ENCODE data around the gene CNIH3. TPM values are rescaled to one million over a fixed set of nuclear protein-coding genes. Genes with fewer than 3 reads are reported as not detected.

Gene CNIH3
- total RNA-seq, 1 experiment from 2014 or later, result 3.4 TPM

DNA sequence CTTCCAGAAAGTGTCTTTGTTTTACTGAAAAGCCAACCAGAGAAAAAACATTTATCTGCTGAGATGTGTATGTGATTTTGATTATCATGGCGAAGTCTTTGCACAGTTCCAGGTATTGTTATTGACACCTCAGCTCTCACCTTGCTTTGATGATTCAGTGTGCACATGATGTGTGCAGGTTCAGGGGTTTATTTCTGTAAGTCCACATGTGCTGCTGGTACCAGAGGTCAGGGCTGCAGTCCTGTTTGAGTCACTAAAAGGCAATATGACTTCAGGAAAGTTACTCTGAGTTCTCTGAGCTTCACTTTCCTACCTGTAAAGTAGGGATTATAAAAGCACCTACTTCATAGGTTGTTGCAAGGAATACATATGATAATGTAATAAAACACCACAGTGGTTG lies 97.1 kb downstream of the CNIH3 start:
- TF ChIP-seq, protein P1, sequence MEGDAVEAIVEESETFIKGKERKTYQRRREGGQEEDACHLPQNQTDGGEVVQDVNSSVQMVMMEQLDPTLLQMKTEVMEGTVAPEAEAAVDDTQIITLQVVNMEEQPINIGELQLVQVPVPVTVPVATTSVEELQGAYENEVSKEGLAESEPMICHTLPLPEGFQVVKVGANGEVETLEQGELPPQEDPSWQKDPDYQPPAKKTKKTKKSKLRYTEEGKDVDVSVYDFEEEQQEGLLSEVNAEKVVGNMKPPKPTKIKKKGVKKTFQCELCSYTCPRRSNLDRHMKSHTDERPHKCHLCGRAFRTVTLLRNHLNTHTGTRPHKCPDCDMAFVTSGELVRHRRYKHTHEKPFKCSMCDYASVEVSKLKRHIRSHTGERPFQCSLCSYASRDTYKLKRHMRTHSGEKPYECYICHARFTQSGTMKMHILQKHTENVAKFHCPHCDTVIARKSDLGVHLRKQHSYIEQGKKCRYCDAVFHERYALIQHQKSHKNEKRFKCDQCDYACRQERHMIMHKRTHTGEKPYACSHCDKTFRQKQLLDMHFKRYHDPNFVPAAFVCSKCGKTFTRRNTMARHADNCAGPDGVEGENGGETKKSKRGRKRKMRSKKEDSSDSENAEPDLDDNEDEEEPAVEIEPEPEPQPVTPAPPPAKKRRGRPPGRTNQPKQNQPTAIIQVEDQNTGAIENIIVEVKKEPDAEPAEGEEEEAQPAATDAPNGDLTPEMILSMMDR (IDR thresholded peaks at IDR 0.05; ENCODE audit: unreplicated experiment), result no peak
- intact Hi-C loops (cut with micrococcal nuclease), result loop anchor here (1.0 kb wide), 1 partner anchor 13 kb away; no protein-coding TSS in a partner anchor
- DNase-seq (ENCODE audit: unreplicated experiment), result no peak
- BruUV-seq (replicated peaks), result no TSS peak
- Mint-ChIP-seq H3K9me3 (ENCODE audit: unreplicated experiment) (no peaks in the 10 kb centered on the region), H3K4me1 (ENCODE audit: insufficient read depth, unreplicated experiment) (peaks cover 5% of the 10 kb centered on the region), H3K4me3 (ENCODE audit: unreplicated experiment) (no peak overlapping the region), H3K36me3 (ENCODE audit: insufficient read depth, unreplicated experiment) (no peaks in the 10 kb centered on the region), H3K27ac (ENCODE audit: low read depth, unreplicated experiment) (no peak overlapping the region), H3K27me3 (ENCODE audit: insufficient read depth, unreplicated experiment) (peaks cover 10% of the 10 kb centered on the region)
- POLR2A ChIA-PET, result interaction anchor here (0.6 to 2.4 kb wide), 4 partner anchors 11 to 190 kb away, joined by 3 to 9 read pairs (median 6); no protein-coding TSS in a partner anchor
- CTCF ChIA-PET, result interaction anchor here (0.9 to 4.1 kb wide), 10 partner anchors 9 to 210 kb away, joined by 3 to 15 read pairs (median 4); no protein-coding TSS in a partner anchor

DNA sequence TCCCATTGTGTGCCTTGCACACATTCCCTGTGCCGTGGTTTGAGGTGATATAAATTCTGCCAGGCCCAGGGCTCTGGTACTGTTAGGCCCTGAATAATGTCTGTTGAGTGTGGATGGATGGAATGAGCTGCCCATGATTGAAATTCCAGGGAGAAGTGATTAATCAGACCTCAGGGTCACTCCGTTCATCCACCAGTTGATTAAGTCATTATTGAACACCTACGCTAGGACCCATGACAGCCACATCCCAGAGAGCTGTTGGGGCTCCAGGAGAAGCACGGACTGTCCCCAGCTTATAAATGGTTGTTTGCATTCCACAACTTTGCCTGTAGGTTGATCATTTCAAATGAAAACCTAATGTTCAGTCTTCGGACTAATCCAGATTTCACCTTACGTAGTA lies 98.4 kb downstream of the CNIH3 start:
- ChIA-PET POLR2A (no interaction called here), CTCF (interaction anchor here (1.0 to 4.1 kb wide), 6 partner anchors 21 to 208 kb away, joined by 3 to 15 read pairs (median 5); no protein-coding TSS in a partner anchor)
- H3K4me3 Mint-ChIP-seq (ENCODE audit: unreplicated experiment), result no peak overlapping the region
- DNase-seq (ENCODE audit: unreplicated experiment), result no peak
- peaks cover 10% of the 10 kb centered on the region for H3K27me3 Mint-ChIP-seq (ENCODE audit: insufficient read depth, unreplicated experiment)
- no TSS peak for BruUV-seq (replicated peaks)
- no peaks in the 10 kb centered on the region for H3K9me3 Mint-ChIP-seq (ENCODE audit: unreplicated experiment)
- intact Hi-C loops (cut with micrococcal nuclease), result no loop called here
- H3K4me1 Mint-ChIP-seq (ENCODE audit: insufficient read depth, unreplicated experiment), result no peaks in the 10 kb centered on the region
- TF ChIP-seq, protein P1 (IDR thresholded peaks at IDR 0.05; ENCODE audit: unreplicated experiment), result no peak
- H3K27ac Mint-ChIP-seq (ENCODE audit: low read depth, unreplicated experiment), result no peak overlapping the region
- H3K36me3 Mint-ChIP-seq (ENCODE audit: insufficient read depth, unreplicated experiment), result no peaks in the 10 kb centered on the region

DNA sequence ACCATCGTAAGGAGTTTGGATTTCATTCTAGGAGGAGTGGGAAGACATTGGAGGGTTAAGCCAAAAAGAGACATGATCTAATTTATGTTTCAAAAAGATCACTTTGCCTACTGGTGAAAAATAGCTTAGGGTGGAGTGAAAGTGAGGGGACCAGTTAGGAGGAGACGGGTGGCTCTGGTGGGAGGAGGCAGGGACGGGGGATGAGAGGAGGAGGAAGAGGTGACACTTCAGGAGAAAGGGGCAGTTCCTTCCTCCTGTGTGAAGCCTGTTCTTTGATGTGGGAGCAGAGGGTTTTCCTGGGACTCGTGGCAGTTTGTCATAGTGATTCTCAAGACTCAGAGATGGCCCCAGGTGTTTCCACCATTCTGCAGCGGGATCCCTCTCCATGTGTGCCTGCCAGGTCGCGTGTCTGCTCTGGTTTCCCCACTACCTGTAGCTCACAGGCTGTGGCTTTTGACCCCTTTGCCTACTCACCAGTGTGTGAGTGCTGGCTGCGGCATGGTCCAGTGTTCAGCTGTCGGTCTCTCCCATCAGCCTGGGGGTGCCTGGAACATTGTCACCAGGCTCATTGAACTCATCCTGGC lies 102.4 kb downstream of the CNIH3 start:
- BruUV-seq (replicated peaks), result no TSS peak
- Mint-ChIP-seq H3K27me3 (ENCODE audit: insufficient read depth, unreplicated experiment) (no peaks in the 10 kb centered on the region), H3K27ac (ENCODE audit: low read depth, unreplicated experiment) (no peak overlapping the region), H3K36me3 (ENCODE audit: insufficient read depth, unreplicated experiment) (no peaks in the 10 kb centered on the region), H3K9me3 (ENCODE audit: unreplicated experiment) (no peaks in the 10 kb centered on the region), H3K4me3 (ENCODE audit: unreplicated experiment) (no peak overlapping the region), H3K4me1 (ENCODE audit: insufficient read depth, unreplicated experiment) (no peaks in the 10 kb centered on the region)
- no peak for DNase-seq (ENCODE audit: unreplicated experiment)
- POLR2A ChIA-PET, result interaction anchor here (1.0 kb wide), 1 partner anchor 9 kb away, joined by 3 read pairs; no protein-coding TSS in a partner anchor
- intact Hi-C loops (cut with micrococcal nuclease), result no loop called here
- TF ChIP-seq, protein P1 (IDR thresholded peaks at IDR 0.05; ENCODE audit: unreplicated experiment), result no peak
- CTCF ChIA-PET, result interaction anchor here (1.0 to 2.6 kb wide), 7 partner anchors 9 to 74 kb away, joined by 3 to 11 read pairs (median 8); no protein-coding TSS in a partner anchor

DNA sequence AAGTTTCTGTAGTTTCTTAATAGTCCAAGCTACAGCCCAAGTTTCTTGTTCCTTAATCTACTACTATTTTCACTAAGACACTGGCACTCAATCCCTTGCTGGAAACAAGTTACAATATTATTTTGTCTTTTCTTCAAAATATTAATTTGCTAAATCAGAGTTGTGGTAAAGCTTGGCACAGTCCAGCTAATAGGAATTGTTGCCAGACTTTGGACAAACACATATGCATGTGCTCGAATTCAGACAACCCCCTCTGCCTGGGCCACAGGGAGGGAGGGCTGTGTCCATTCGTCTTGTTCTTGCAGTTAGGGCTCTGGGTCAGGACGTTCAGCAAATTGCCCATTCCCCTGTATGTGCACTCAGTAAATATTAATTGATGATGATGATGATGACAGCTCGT lies 103.6 kb downstream of the CNIH3 start:
- no TSS peak for BruUV-seq (replicated peaks)
- ChIA-PET POLR2A (interaction anchor here (1.6 kb wide), 1 partner anchor 9 kb away, joined by 4 read pairs; no protein-coding TSS in a partner anchor), CTCF (interaction anchor here (0.7 to 2.3 kb wide), 7 partner anchors 17 to 203 kb away, joined by 3 to 11 read pairs (median 5); no protein-coding TSS in a partner anchor)
- Mint-ChIP-seq H3K27ac (ENCODE audit: low read depth, unreplicated experiment) (no peak overlapping the region), H3K36me3 (ENCODE audit: insufficient read depth, unreplicated experiment) (no peaks in the 10 kb centered on the region), H3K4me3 (ENCODE audit: unreplicated experiment) (no peak overlapping the region), H3K4me1 (ENCODE audit: insufficient read depth, unreplicated experiment) (no peaks in the 10 kb centered on the region), H3K9me3 (ENCODE audit: unreplicated experiment) (no peaks in the 10 kb centered on the region), H3K27me3 (ENCODE audit: insufficient read depth, unreplicated experiment) (no peaks in the 10 kb centered on the region)
- intact Hi-C loops (cut with micrococcal nuclease), result no loop called here
- DNase-seq (ENCODE audit: unreplicated experiment), result no peak
- TF ChIP-seq, protein P1 (IDR thresholded peaks at IDR 0.05; ENCODE audit: unreplicated experiment), result no peak

All from MCF 10A (cell line).